GM12878 (cell line): ENCODE results near the gene BRD3. TPM values are rescaled to one million over a fixed set of nuclear protein-coding genes. Genes with fewer than 3 reads are reported as not detected.

Experiments used
- ATAC-seq: fragments of 200-7000 bp; cut with Tn5 transposase; 3 replicates; pipeline ENCODE4 v1.9.1; 2020; ENCODE audit warnings: mild to moderate bottlenecking, moderate library complexity
- BruUV-seq: library from RNA; stranded (reverse); fragments of 400-500 nt; replicated peaks from 2 replicates; lab custom pipeline; 2021; lab: Mats Ljungman, UMichigan
- CTCF ChIA-PET: fragments of 300-600 bp; sonication (Branson Sonifier 250); formaldehyde crosslinking; extraction: SDS; loops from one replicate; lab custom pipeline; 2021; ENCODE audit warnings: inconsistent platforms; lab: Yijun Ruan, JAX
- POLR2A ChIA-PET: fragments of 350-600 bp; formaldehyde crosslinking; extraction: SDS; loops from one replicate; lab custom pipeline; 2021; ENCODE audit warnings: inconsistent platforms; lab: Charles Lee
- RAD21 ChIA-PET: fragments of 300-600 bp; sonication (Branson Sonifier 250); formaldehyde crosslinking; loops from one replicate; lab custom pipeline; 2023; ENCODE audit warnings: antibody characterized with exemption; ENCODE audit not compliant: unreplicated experiment; lab: Charles Lee
- SMC1A ChIA-PET: fragments of 300-600 bp; sonication (Branson Sonifier 250); formaldehyde crosslinking; loops from one replicate; lab custom pipeline; 2023; ENCODE audit not compliant: unreplicated experiment, uncharacterized antibody; lab: Charles Lee
- DNase-seq: peaks from one replicate; pipeline ENCODE4 v3.0.0-alpha.2; 2011; ENCODE audit warnings: low read depth, low spot score
- FAIRE-seq: peaks from 3 replicates; lab custom pipeline; 2011; peaks lifted over from hg19 to GRCh38; lab: Jason Lieb, UNC
- H2AFZ ChIP-seq: 2 replicates; pipeline ENCODE4 v1.6.0; 2011; ENCODE audit warnings: low read depth, low read length, control low read depth; ENCODE audit not compliant: control insufficient read depth
- H3K27ac ChIP-seq: 2 replicates; pipeline ENCODE4 v1.5.1; 2011; ENCODE audit warnings: control low read depth; ENCODE audit not compliant: control insufficient read depth, insufficient read depth
- H3K27me3 ChIP-seq, 2 experiments: replicated peaks in 1 of 2; 2 replicates each; pipeline versions ENCODE4 v1.6.0 to v1.6.1; 2011; ENCODE audit warnings: low read length in 1 of 2; ENCODE audit not compliant: control insufficient read depth in 2 of 2, insufficient read depth in 2 of 2
- H3K36me3 ChIP-seq, 2 experiments: 2 replicates each; pipeline ENCODE4 v1.5.1; 2011; ENCODE audit warnings: low read length in 1 of 2; ENCODE audit not compliant: control insufficient read depth in 2 of 2, insufficient read depth in 2 of 2
- H3K4me1 ChIP-seq: 2 replicates; pipeline ENCODE4 v1.6.1; 2011; ENCODE audit warnings: mild to moderate bottlenecking, low read length, moderate library complexity, mixed read lengths; ENCODE audit not compliant: control insufficient read depth, insufficient read depth
- H3K4me2 ChIP-seq: 2 replicates; pipeline ENCODE4 v1.6.0; 2011; ENCODE audit warnings: control low read depth; ENCODE audit not compliant: control insufficient read depth, insufficient read depth
- H3K4me3 ChIP-seq: fragments of 200-600 bp; sonication (generic); 2 replicates; pipeline ENCODE4 v1.5.1; 2016
- H3K79me2 ChIP-seq: 2 replicates; pipeline ENCODE4 v1.6.0; 2011; ENCODE audit warnings: low read length; ENCODE audit not compliant: control insufficient read depth, insufficient read depth
- H3K9ac ChIP-seq: 2 replicates; pipeline ENCODE4 v1.8.0; 2011; ENCODE audit warnings: low read length, control low read depth, mixed read lengths; ENCODE audit not compliant: control insufficient read depth, insufficient read depth
- H3K9me3 ChIP-seq: replicated peaks from 3 replicates; pipeline ENCODE4 v1.5.1; 2011; ENCODE audit warnings: mild to moderate bottlenecking, low read length; ENCODE audit not compliant: control insufficient read depth, insufficient read depth
- H4K20me1 ChIP-seq: 2 replicates; pipeline ENCODE4 v1.6.0; 2011; ENCODE audit not compliant: control insufficient read depth, insufficient read depth
- ASH2L ChIP-seq: fragments of 300-600, 200-600 bp; sonication (generic); IDR thresholded peaks from 2 replicates; pipeline ENCODE4 v1.6.1; 2017; ENCODE audit warnings: low read depth, mild to moderate bottlenecking, borderline replicate concordance
- CEBPB ChIP-seq, 2 experiments: fragments of 150-350 bp in 1 of 2; IDR thresholded peaks; 2 replicates each; pipeline ENCODE4 v1.6.1; 2012 to 2014; ENCODE audit warnings: low read depth in 2 of 2, low read length in 2 of 2, borderline replicate concordance in 1 of 2, inconsistent platforms in 1 of 2
- E2F8 ChIP-seq: fragments of 450-650 bp; IDR thresholded peaks from 2 replicates; pipeline ENCODE4 v1.6.1; 2018; ENCODE audit warnings: mild to moderate bottlenecking, low read depth, moderate library complexity; ENCODE audit not compliant: partially characterized antibody
- HDGF ChIP-seq: fragments of 450-650 bp; IDR thresholded peaks from 2 replicates; pipeline ENCODE4 v1.6.1; 2016; ENCODE audit warnings: antibody characterized with exemption
- IRF3 ChIP-seq: fragments of 450-650 bp; IDR thresholded peaks from 2 replicates; pipeline ENCODE4 v1.6.1; 2014; ENCODE audit warnings: mild to moderate bottlenecking
- JUND ChIP-seq: IDR thresholded peaks from 2 replicates; pipeline ENCODE4 v1.6.1; 2012; ENCODE audit warnings: low read depth, mild to moderate bottlenecking, low read length, improper control_type of control experiment, moderate library complexity
- MLLT1 ChIP-seq: fragments of 450-650 bp; IDR thresholded peaks from 2 replicates; pipeline ENCODE4 v1.6.1; 2016; ENCODE audit warnings: mild to moderate bottlenecking
- PAX5 ChIP-seq: IDR thresholded peaks from 2 replicates; pipeline ENCODE4 v1.6.1; 2011; ENCODE audit warnings: low read depth, low read length, borderline replicate concordance
- REST ChIP-seq: IDR thresholded peaks from 2 replicates; pipeline ENCODE4 v1.6.1; 2012; ENCODE audit warnings: mild to moderate bottlenecking, low read depth, low read length
- SIX5 ChIP-seq: IDR thresholded peaks from 2 replicates; pipeline ENCODE4 v1.6.1; 2011; ENCODE audit warnings: mild to moderate bottlenecking, low read depth, low read length, moderate library complexity; ENCODE audit not compliant: severe bottlenecking
- SKIL ChIP-seq: fragments of 450-650 bp; IDR thresholded peaks from 2 replicates; pipeline ENCODE4 v1.6.1; 2017; ENCODE audit warnings: mild to moderate bottlenecking, low read depth, inconsistent platforms; ENCODE audit not compliant: poor library complexity, severe bottlenecking
- SREBF2 ChIP-seq: IDR thresholded peaks from 2 replicates; pipeline ENCODE4 v1.6.1; 2012; ENCODE audit warnings: mild to moderate bottlenecking, low read length
- ZZZ3 ChIP-seq: IDR thresholded peaks from 2 replicates; pipeline ENCODE4 v1.6.1; 2011; ENCODE audit warnings: low read depth; ENCODE audit not compliant: control insufficient read depth, insufficient read length
- WGBS: methylation state at CpG from one replicate; pipeline ENCODE4 v1.1.6; 2016; ENCODE audit warnings: low lambda C conversion rate; ENCODE audit not compliant: insufficient replicate concordance, insufficient coverage; ENCODE audit errors: missing lambda C conversion rate; 5-methylcytosine and 5-hydroxymethylcytosine counted together
- in situ Hi-C: fragments of 300-500 bp; cut with MboI; formaldehyde crosslinking; loops from 9 replicates; pipeline ENCODE4 v1.14.3; 2018; ENCODE audit warnings: mixed read lengths
- intact Hi-C: fragments of 100-400 bp; cut with micrococcal nuclease; formaldehyde crosslinking; loops from one replicate; pipeline ENCODE4 v1.14.2; 2022; ENCODE audit not compliant: unreplicated experiment
- polyA plus RNA-seq, 11 experiments: library from polyadenylated mRNA; depleted of rRNA in 4 of 11; unstranded in 6 of 11; stranded (reverse) in 5 of 11; fragments of >200 nt; fragmentation: Nextera tagmentation in 4 of 11; fragmentation: Illumina TruSeq in 1 of 11; extraction: Ambion mirVana in 4 of 11; extraction: Trizol in 1 of 11; gene quantifications; 1 replicate in 1 of 11; 2 replicates in 10 of 11; pipeline versions ENCODE4 v1.2.1 to v1.2.3, GENCODE V29; 2011 to 2016; ENCODE audit warnings: inconsistent platforms in 2 of 11, missing spikeins in 2 of 11, low read depth in 1 of 11
- total RNA-seq, 4 experiments: library from RNA; depleted of rRNA in 3 of 4; stranded (reverse); fragments of >200 nt in 3 of 4; fragmentation: Illumina TruSeq in 1 of 4; extraction: Trizol in 1 of 4; gene quantifications; 2 replicates each; pipeline versions ENCODE4 v1.2.1 to v1.2.3, GENCODE V29; 2013 to 2021

Gene BRD3
- total and polyA plus RNA-seq, 10 of the 15 experiments (the other 5 are each of a cell fraction or from before 2014, with no cell fraction given) = 0.53 to 20.8 (median 4.8) TPM

DNA sequence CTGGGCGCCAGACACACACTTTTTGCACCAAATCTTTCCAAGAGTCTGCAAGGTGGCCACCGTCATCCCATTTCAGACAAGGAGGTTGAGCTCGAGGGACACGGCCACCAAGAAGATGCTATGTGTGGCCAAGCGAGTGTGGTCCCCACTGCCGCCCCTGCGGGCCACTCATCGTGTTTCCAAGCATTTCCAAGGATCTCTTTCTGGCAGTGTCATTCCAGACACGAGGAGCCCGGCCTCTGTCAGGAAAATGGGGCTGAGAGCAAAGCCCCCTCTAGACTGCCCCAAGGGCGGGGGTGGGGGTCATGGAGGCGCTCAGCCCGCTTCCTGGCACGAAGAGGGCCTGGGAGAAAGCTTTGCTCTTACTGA lies 86.3 kb downstream of the BRD3 start:
- Histone ChIP-seq H3K27ac (no peak overlapping the region), H3K79me2 (peaks cover 87% of the 10 kb centered on the region), H3K36me3 (peaks cover 0 to 5% of the 10 kb centered on the region in 2 experiments; a peak in 3 of 4 replicates), H3K4me1 (peaks cover 15% of the 10 kb centered on the region), H3K4me2 (0 out of 2 replicates have a peak overlapping the region, but pooled peaks have one; percentile 17), H3K9ac (no peak overlapping the region), H3K27me3 (no peaks in the 10 kb centered on the region), H2AFZ (no peak overlapping the region), H4K20me1 (peaks cover 4% of the 10 kb centered on the region; the same call in 1 of the 2 replicates), H3K9me3 (no peaks in the 10 kb centered on the region), H3K4me3 (no peak overlapping the region)
- WGBS = 90% methylated on average over 14 of the region's 14 CpGs
- ATAC-seq (no peak), DNase-seq (no peak), FAIRE-seq (no peak)
- in situ Hi-C loops = no loop called here
- ChIA-PET SMC1A (no interaction called here), CTCF (interaction anchor here (0.7 to 3.5 kb wide), 2 partner anchors 12 kb away, joined by 3 to 12 read pairs; no protein-coding TSS in a partner anchor), POLR2A (no interaction called here), RAD21 (no interaction called here)
- intact Hi-C loops = no loop called here
- BruUV-seq = no TSS peak
- no peak for TF ChIP-seq HDGF
- TF ChIP-seq SKIL = no peak
- no peak for TF ChIP-seq JUND
- no peak for TF ChIP-seq CEBPB (IDR thresholded peaks at IDR 0.05; ENCODE audit: borderline replicate concordance in 1 of 2, low read depth in 2 of 2, low read length in 2 of 2)
- no peak for TF ChIP-seq IRF3
- TF ChIP-seq E2F8 = no peak
- TF ChIP-seq MLLT1 = no peak
- no peak for TF ChIP-seq SREBF2
- no peak for TF ChIP-seq PAX5
- no peak for TF ChIP-seq REST
- TF ChIP-seq ASH2L = no peak
- no peak for TF ChIP-seq ZZZ3
- TF ChIP-seq SIX5 = no peak
